Activated CD8-positive, alpha-beta memory T cell treated with anti-CD3 and anti-CD28 coated beads for 1 hour (primary cell): Measurements from ENCODE around the gene JAK3.

Experiments
- DNase-seq, 2 donors: peaks; one replicate each; pipeline ENCODE4 v3.0.0-alpha.2; 2020; ENCODE audit warnings: low read depth in 1 of 2; ENCODE audit errors: extremely low read depth in 1 of 2

The JAK3 gene

GRCh38 chr19:17841810-17842662 is 5.7 kb downstream of the JAK3 start:
- peak in 1 of 2 donors; percentile 39 for DNase-seq

DNA sequence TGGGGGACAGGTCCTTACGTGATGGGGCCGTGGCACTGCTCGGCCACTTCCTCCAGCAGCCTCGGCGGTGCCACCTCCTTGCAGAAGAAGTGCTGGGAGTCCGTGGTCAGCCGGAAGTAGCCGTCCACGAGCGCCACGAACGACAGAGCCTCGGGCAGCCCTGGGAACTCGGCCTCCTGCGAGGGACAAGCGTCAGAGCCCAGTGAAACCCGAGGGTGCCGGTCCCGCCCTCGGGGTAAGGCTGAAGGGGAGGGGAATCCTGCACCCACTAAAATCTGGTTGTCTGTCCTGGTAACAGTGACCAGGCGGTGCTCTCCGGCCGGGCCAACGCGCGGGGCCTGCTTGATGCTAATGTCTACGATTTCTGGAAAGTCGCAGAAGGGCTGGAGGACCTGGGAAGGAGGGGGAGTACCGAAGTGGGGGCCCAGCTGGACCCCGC is 6.4 kb downstream of the JAK3 start:
- no peak for DNase-seq

DNA sequence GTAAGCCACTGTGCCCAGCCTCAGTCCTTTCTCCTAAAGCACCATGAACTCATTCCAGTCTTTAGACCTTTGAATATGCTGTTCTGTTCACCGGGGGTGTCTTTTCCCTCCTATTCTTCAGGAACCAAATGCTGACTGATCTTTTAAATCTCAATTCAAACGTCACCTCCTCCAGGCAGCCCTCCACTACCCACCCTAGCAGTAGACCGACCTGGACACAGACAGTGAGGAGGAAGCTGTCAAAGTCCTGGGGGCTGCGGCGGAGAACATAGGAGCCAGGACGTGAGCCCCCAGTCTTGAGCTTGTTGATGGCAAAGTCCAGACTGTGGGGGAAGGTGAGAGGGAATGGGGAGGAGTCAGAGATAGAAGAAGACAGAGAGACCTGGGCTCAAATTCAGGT is 7.8 kb downstream of the JAK3 start:
- DNase-seq: no peak

DNA sequence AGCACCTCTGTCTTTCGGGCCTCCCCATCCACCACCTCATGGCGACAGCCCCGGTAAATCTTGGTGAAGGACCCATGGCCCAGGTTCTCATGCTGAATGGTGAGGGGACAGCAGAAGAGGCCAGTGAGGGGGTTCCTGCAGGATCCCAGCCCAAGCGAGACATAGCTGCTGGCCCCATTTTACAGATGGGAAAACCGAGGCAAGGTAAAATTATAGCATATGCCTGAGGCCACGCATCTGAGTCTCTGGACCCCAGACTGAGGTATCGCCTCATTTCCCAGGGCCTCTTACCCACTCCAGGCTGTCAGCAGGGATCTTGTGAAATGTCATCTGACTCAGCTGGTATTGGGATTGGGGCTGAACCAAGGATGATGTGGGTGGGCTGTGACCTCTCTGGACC is 9.8 kb downstream of the JAK3 start:
- DNase-seq: no peak

DNA sequence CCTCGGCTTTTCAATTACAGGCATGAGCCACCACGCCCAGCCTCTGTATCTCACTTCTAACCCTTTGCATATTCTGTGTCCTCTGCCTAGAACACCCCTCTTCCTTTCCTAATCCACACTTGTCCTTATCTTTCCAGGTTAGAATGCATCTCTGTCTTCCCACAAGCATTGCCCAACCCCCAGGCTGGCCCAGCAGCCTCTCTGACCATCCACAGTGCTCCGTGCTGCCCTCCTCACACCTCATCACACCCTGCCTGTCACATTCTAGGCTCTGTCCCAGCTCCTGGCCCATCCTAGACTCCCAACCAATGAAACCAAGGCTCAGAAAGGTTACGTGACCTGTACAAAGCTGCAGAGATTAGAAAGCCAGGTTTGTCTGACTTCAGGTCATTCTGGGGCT is 11.3 kb downstream of the JAK3 start:
- DNase-seq: no peak

DNA sequence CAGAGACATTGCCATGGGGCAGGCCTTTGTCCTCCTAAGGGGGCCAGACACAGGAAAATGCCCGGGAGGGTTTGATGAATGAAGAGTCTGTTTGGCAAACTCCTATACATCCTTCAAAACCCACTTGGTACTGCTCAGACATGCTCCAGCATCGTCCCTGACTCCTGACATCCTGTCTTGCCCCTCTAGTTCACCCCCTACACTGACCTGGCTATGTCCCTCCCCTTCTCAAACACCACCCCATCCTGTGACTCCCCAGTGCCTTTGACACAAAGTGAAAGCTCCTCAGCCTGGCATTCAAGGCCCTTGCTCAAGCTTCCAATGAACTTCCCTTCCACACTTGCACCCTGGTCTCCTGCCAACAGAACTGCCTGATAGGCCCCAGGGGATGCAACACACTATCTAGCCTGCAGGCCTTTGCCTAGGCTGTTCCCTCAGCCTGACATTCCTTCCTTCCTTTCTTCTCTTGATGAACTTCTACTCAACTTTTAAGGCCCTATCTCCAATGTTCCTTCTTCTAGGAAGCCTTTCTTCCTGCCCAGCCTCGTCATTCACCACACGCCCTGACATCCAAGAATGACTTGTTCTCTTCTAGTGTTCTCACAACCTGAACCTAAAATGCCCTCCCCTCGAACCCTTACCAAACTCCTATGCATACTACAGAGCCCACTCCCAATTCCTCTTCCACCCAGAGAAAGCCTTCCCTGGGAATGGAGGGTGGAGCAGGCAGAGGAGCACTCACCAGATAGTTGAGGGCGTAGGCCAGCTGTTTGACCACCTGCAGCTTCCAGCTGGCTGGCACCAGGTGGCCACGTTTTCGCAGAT is 12.4 kb downstream of the JAK3 start:
- no peak for DNase-seq

GRCh38 chr19:17834350-17835181 is 13.2 kb downstream of the JAK3 start:
- DNase-seq: no peak

DNA sequence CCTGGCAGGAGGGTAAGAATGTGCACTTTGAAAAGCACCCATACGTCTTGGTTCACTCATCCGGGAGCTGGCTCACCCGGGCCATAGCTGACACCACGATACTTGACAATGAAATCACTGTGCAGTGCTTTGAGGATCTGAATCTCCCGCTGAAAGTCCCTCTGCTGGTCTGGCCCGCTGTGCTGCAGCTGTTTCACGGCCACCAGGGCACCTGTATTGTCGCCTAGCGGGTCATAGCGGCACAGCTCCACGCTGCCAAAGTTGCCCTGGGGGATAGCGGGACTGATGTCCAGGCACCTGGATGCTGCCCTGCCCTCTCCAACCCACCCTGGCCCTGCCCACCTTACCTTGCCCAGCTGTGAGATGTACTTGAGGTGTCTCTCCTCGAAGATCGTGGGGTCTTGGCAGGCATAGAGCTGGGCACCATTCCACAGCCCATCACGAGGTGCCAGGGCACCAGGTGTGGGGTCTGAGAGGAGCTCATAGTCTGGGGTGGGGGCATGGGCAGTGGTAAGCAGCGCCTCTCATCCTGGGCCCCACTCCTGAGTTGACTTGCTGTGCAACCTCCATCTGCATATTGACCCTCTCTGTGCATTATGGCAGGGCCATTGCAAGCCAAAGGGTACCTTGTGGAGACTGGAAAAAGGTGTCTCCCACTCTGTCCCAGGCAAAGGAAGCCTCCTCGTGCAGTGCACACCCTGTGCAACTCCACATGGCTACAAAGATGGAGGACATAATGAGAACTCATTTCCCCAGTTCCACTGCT is 15.2 kb downstream of the JAK3 start:
- DNase-seq: no peak

DNA sequence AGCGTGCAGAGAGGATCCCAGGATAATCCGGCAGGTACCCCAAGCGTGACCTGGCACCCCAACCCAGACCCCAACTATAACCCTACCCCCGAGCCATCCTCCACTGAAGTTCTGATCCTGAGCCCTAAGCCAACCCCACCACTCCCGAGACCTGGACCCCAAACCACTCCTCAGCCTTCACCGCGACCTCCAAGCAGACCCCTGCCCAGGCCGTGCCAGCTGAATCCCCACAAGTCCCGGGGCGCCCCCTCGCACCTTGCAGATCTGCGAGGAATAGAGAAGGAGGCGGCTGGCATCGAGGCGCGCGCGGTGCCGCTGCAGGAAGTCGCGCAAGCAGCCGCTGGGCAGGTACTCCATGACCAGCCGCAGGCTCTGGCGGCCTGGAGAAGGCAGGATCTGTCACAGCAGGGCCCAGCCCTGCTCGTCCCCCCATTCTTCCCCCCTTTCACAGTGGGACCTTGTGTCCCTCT is 16.3 kb downstream of the JAK3 start:
- no peak for DNase-seq

GRCh38 chr19:17830567-17831418 is 17.0 kb downstream of the JAK3 start:
- DNase-seq: peak in 1 of 2 donors; percentile 17

DNA sequence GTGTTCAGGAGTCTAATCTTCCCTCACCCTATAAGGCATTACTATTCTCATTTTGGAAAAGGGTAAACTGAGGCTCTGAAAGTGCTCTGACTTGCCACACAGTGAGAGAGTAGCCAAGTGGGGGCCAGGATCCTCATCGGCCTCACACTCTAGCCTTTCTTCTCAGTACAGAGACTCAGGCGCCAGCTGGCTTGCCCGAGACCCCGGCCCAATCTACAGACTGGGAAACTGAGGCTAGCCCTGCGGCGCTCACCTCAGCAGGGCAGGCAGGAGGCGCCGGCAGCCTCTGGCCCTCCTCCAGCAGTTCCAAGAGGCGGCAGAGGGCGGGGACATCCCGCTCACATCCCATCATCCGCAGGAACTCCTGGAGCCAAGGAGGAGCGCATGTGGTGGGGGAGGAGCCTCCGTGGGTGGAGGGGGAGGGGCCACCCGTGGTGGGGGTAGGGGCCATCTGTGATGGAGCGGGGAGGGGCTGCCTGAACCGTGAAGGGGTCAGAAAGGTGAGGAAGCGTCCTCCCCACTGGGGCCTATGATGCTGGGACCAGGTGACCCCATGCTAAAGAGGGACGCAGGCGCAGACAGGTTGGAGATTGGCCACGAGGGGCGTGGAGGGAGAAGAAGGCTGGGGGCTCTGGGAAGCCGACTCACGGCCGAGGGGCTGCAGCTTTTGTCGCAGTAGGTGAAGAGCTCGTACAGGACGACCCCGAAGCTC is 17.8 kb downstream of the JAK3 start:
- no peak for DNase-seq

DNA sequence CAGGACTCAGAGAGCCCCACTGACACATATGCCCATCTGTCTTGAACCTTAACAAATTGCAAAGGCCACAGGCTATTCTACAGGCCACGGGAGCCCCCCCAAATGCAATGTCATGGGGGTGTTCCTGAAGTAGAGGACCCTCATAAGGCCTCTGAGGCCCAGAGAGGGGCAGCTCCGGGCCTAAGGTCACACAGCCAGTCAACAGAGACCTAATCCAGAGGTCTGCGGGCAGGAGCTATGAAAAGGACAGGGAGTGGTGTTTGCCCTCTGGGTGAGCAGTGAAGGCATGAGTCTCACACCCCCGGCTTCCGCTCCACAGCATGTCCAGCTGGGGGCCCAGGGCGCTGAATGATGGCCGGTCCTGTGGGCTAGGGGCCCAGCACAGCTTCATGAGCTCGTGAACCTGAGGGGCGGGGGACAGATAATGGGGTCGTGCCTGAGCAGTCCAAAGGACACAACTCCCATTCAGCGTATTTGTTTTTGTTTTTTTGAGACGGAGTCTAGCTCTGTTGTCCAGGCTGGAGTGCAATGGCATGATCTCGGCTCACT is 21.2 kb downstream of the JAK3 start:
- no peak for DNase-seq

DNA sequence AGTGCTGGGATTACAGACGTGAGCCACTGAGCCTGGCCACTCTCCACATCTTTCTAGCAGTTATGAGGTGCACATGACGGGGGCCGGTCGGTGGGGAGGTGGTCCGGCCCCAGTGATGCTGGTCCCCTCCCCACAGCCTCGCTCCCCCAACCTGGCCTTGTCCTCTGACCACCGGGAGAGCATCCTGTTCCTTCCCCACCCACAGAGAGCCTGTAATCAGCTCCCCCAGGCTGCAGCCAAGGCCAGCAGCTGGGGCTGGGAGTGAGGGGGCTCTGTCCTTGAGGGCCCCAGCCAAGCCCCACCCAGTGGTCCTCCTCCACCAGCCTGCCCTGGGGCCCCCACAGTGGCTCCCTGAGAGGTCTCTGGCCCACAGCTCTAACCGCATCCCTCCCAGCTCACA is 23.4 kb downstream of the JAK3 start:
- DNase-seq: no peak

DNA sequence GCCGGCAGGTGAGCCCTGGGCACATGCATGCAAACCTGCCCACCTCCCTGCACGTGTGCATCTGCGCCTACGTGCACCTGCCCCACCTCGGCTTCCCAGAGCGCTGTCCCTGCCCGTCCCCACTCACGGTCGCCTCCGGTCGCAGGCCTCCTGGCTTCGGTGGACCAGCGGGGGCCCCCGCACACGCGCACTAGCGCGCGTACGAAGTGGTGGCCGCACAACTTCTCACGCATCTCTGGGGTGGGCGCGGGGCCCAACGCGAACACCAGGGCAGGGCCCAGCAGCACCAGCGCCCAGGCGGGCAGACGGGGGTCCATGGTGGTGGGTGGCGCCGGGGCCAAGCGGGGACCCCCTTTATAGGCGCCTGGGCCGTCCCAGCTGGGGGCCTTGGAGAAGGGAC is 26.6 kb downstream of the JAK3 start, which contains the start of gene INSL3:
Gene INSL3 (minus strand): TSS at position 330 of the 400 bp plus-strand sequence. CDS start 13 bp downstream, at position 317.
- no peak for DNase-seq

GRCh38 chr19:17817668-17818363 is 30.0 kb downstream of the JAK3 start:
- no peak for DNase-seq

- DNase-seq: no peak
These were observed 35.7 kb downstream of the JAK3 start for GRCh38 chr19:17812099-17812498.

DNA sequence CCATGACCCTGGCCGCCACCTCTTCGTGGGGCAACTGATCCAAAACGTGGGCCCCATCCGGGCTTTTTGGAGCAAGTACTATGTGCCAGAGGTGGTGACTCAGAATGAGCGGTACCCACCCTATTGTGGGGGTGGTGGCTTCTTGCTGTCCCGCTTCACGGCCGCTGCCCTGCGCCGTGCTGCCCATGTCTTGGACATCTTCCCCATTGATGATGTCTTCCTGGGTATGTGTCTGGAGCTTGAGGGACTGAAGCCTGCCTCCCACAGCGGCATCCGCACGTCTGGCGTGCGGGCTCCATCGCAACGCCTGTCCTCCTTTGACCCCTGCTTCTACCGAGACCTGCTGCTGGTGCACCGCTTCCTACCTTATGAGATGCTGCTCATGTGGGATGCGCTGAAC is 36.1 kb downstream of the JAK3 start:
- no peak for DNase-seq

GRCh38 chr19:17811103-17811502 is 36.7 kb downstream of the JAK3 start:
- DNase-seq: no peak
